HepG2 (cell line): ENCODE measurements around the gene ANKS1B. TPM values are rescaled to one million over a fixed set of nuclear protein-coding genes. Genes with fewer than 3 reads are reported as not detected.

ENCODE experiments used
- ATAC-seq: fragments of 200-7000 bp; cut with Tn5 transposase; 3 replicates; pipeline ENCODE4 v1.9.1; 2020; ENCODE audit warnings: mild to moderate bottlenecking, moderate library complexity
- BruUV-seq: library from RNA; stranded (reverse); fragments of 400-500 nt; replicated peaks from 2 replicates; lab custom pipeline; 2021; lab: Mats Ljungman, UMichigan
- CTCF ChIA-PET: fragments of 300-600 bp; formaldehyde crosslinking; extraction: SDS; loops from one replicate; lab custom pipeline; 2021; ENCODE audit warnings: low total read pairs, inconsistent platforms, low intra/inter-chr PET ratio; lab: Yijun Ruan, JAX
- POLR2A ChIA-PET: fragments of 350-600 bp; sonication (Branson Sonifier 250); formaldehyde crosslinking; loops from one replicate; lab custom pipeline; 2020; ENCODE audit warnings: antibody characterized with exemption, inconsistent platforms; lab: Yijun Ruan, JAX
- DNase-seq: peaks from one replicate; pipeline ENCODE4 v3.0.0-alpha.2; 2015; ENCODE audit warnings: low spot score
- FAIRE-seq: peaks from 3 replicates; lab custom pipeline; 2011; peaks lifted over from hg19 to GRCh38; lab: Jason Lieb, UNC
- H2AFZ ChIP-seq: one replicate; pipeline ENCODE4 v1.6.1; 2011; ENCODE audit warnings: low read length, inconsistent platforms
- H3K27ac ChIP-seq: fragments of 300-600 bp; 3 replicates; pipeline ENCODE4 v1.8.0; 2011; ENCODE audit warnings: mixed run types, mild to moderate bottlenecking, mixed read lengths, low read length, inconsistent platforms; ENCODE audit not compliant: insufficient read depth; ENCODE audit errors: extremely low read length
- H3K27me3 ChIP-seq, 2 experiments: fragments of 200-600 bp in 1 of 2; 2 replicates in 1 of 2; 3 replicates in 1 of 2; pipeline versions ENCODE4 v1.6.0 to v1.8.0; 2011; ENCODE audit warnings: low read length in 2 of 2, mild to moderate bottlenecking in 2 of 2, moderate library complexity in 2 of 2, inconsistent platforms in 1 of 2; ENCODE audit not compliant: insufficient read depth in 2 of 2, control insufficient read depth in 1 of 2
- H3K36me3 ChIP-seq, 2 experiments: fragments of 200-600 bp in 1 of 2; replicated peaks in 1 of 2; 2 replicates in 1 of 2; 3 replicates in 1 of 2; pipeline versions ENCODE4 v1.5.1 to v1.8.0; 2011; ENCODE audit warnings: low read length in 2 of 2, inconsistent platforms in 1 of 2; ENCODE audit not compliant: insufficient read depth in 2 of 2, control insufficient read depth in 1 of 2
- H3K4me1 ChIP-seq: 2 replicates; pipeline ENCODE4 v1.5.1; 2012; ENCODE audit warnings: low read length, inconsistent platforms; ENCODE audit not compliant: insufficient read depth
- H3K4me2 ChIP-seq: 2 replicates; pipeline ENCODE4 v1.6.0; 2011; ENCODE audit warnings: low read depth, low read length, inconsistent platforms
- H3K4me3 ChIP-seq, 3 experiments: fragments of 200-600 bp in 1 of 3; sonication (generic), shearing (Covaris generic) in 1 of 3; replicated peaks in 1 of 3; 2 replicates each; pipeline ENCODE4 v1.5.1; 2011 to 2016; ENCODE audit warnings: low read length in 3 of 3, inconsistent platforms in 2 of 3, low read depth in 2 of 3, mild to moderate bottlenecking in 2 of 3, control low read depth in 1 of 3, mixed read lengths in 1 of 3; ENCODE audit not compliant: insufficient read depth in 1 of 3
- H3K79me2 ChIP-seq: one replicate; pipeline ENCODE4 v1.6.1; 2011; ENCODE audit warnings: low read length, inconsistent platforms; ENCODE audit not compliant: insufficient read depth
- H3K9ac ChIP-seq: 2 replicates; pipeline ENCODE4 v1.6.0; 2011; ENCODE audit warnings: mild to moderate bottlenecking, low read depth, low read length, inconsistent platforms; ENCODE audit not compliant: insufficient read depth
- H3K9me3 ChIP-seq: 2 replicates; pipeline ENCODE4 v1.5.1; 2012; ENCODE audit warnings: mild to moderate bottlenecking, low read length
- H4K20me1 ChIP-seq: 2 replicates; pipeline ENCODE4 v1.6.0; 2011; ENCODE audit warnings: inconsistent platforms, mild to moderate bottlenecking, low read length, moderate library complexity; ENCODE audit not compliant: insufficient read depth
- CBFB ChIP-seq: sonication (generic); formaldehyde crosslinking; IDR thresholded peaks from 2 replicates; pipeline ENCODE4 v1.4.0; 2020; ENCODE audit warnings: missing genetic modification reagents
- CCDC6 ChIP-seq: sonication (generic); formaldehyde crosslinking; IDR thresholded peaks from 2 replicates; pipeline ENCODE4 v1.8.1; 2022; ENCODE audit warnings: mild to moderate bottlenecking, missing genetic modification reagents, moderate library complexity
- ELF1 ChIP-seq: sonication (generic); formaldehyde crosslinking; IDR thresholded peaks from 2 replicates; pipeline ENCODE4 v1.4.0; 2020; ENCODE audit warnings: missing genetic modification reagents
- NCOA2 ChIP-seq: sonication (generic); formaldehyde crosslinking; IDR thresholded peaks from 2 replicates; pipeline ENCODE4 v1.8.0; 2022; ENCODE audit warnings: inconsistent platforms
- TAF15 ChIP-seq: fragments of 200-400 bp; formaldehyde crosslinking; IDR thresholded peaks from one replicate; pipeline ENCODE4 v1.6.1; 2018; ENCODE audit warnings: mild to moderate bottlenecking, low read depth, low read length; ENCODE audit not compliant: poor library complexity, severe bottlenecking
- TCF7 ChIP-seq: sonication (generic); IDR thresholded peaks from 2 replicates; pipeline ENCODE4 v1.6.1; 2016; ENCODE audit warnings: antibody characterized with exemption, low read depth
- ZNF224 ChIP-seq: sonication (generic); formaldehyde crosslinking; IDR thresholded peaks from 2 replicates; pipeline ENCODE4 v1.5.0; 2020; ENCODE audit warnings: mild to moderate bottlenecking, missing genetic modification reagents
- ZNF337 ChIP-seq: sonication (generic); formaldehyde crosslinking; IDR thresholded peaks from 2 replicates; pipeline ENCODE4 v1.5.1; 2020; ENCODE audit warnings: missing genetic modification reagents, low read depth, mild to moderate bottlenecking, borderline replicate concordance
- ZNF557 ChIP-seq: sonication (generic); formaldehyde crosslinking; IDR thresholded peaks from 2 replicates; pipeline ENCODE4 v1.4.0; 2020; ENCODE audit warnings: missing genetic modification reagents
- ZNF788 ChIP-seq: sonication (generic); formaldehyde crosslinking; IDR thresholded peaks from 2 replicates; pipeline ENCODE4 v1.5.0; 2020; ENCODE audit warnings: mild to moderate bottlenecking, missing genetic modification reagents, borderline replicate concordance
- WGBS: methylation state at CpG from one replicate; pipeline ENCODE4 v1.1.6; 2017; ENCODE audit warnings: low lambda C conversion rate; 5-methylcytosine and 5-hydroxymethylcytosine counted together
- in situ Hi-C: cut with HindIII; loops from 2 replicates; pipeline ENCODE4 v1.10.0; 2017; ENCODE audit warnings: low pct_unique_long_range_greater_than_20kb; ENCODE audit not compliant: extremely low pct_ligation_motif_present
- intact Hi-C: fragments of 100-400 bp; cut with micrococcal nuclease; formaldehyde crosslinking; loops from one replicate; pipeline ENCODE4 v1.10.0; 2022; ENCODE audit not compliant: unreplicated experiment
- polyA plus RNA-seq, 8 experiments: library from polyadenylated mRNA; depleted of rRNA in 3 of 8; stranded (reverse) in 7 of 8; unstranded in 1 of 8; fragments of >200 nt; fragmentation: Illumina TruSeq in 4 of 8; extraction: Trizol in 4 of 8; gene quantifications; 2 replicates each; pipeline versions ENCODE4 v1.2.1 to v1.2.3, GENCODE V29; 2011 to 2016; ENCODE audit warnings: low read depth in 4 of 8, missing spikeins in 1 of 8, mixed read lengths in 1 of 8; ENCODE audit not compliant: insufficient read depth in 1 of 8
- total RNA-seq, 5 experiments: library from RNA; depleted of rRNA; stranded (reverse); fragments of >200 nt; fragmentation: Illumina TruSeq; extraction: Trizol; gene quantifications; 2 replicates each; pipeline ENCODE4 v1.2.3, GENCODE V29; 2016; ENCODE audit warnings: low read depth in 1 of 5
- TF ChIP-seq, protein P1 (sequence below): sonication (generic); formaldehyde crosslinking; IDR thresholded peaks from 2 replicates; pipeline ENCODE4 v1.4.0; 2020; ENCODE audit warnings: missing genetic modification reagents, mild to moderate bottlenecking, borderline replicate concordance
- TF ChIP-seq, protein P2 (sequence below): sonication (generic); formaldehyde crosslinking; IDR thresholded peaks from 2 replicates; pipeline ENCODE4 v1.4.0; 2020; ENCODE audit warnings: missing genetic modification reagents, low read depth, mild to moderate bottlenecking, borderline replicate concordance
- TF ChIP-seq, protein P3 (sequence below): sonication (generic); formaldehyde crosslinking; conservative IDR thresholded peaks from 2 replicates; pipeline ENCODE4 v1.4.0; 2020; ENCODE audit warnings: missing genetic modification reagents
- TF ChIP-seq, protein P4 (sequence below): sonication (generic); formaldehyde crosslinking; IDR thresholded peaks from 2 replicates; pipeline ENCODE4 v1.4.0; 2020; ENCODE audit warnings: missing genetic modification reagents
- TF ChIP-seq, protein P5 (sequence below): IDR thresholded peaks from 2 replicates; pipeline ENCODE4 v1.6.1; 2016; ENCODE audit warnings: missing compliant biosample characterization, missing genetic modification reagents, borderline replicate concordance

Gene ANKS1B
- total and polyA plus RNA-seq, 2 of the 13 experiments (the other 11 are each of a cell fraction or from before 2014, with no cell fraction given) = 0.15 TPM; not detected in 1

DNA sequence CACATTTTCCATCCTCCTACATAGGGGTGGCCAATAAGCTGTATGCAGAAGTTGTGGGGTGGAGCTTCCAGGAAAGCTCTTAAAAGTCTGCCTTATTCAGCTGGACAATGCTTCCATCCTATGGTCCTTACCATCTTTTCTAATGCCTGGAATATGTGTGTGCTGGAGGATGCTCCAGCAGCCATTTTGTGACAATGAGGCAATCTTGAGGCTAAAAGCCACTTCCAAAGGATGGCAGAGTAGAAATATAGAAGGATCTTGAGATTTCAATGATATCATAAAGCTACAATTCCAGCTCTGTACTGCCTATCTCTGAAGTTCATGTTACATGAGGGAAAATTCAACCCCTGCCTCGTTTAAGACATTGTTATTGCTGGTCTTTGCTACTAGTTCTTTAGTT, 1244.0 kb downstream of the ANKS1B start:
- Histone ChIP-seq H3K4me3 (no peak overlapping the region), H4K20me1 (no peaks in the 10 kb centered on the region), H3K9ac (no peak overlapping the region), H3K27me3 (peaks cover 4 to 15% of the 10 kb centered on the region in 2 experiments), H2AFZ (no peak overlapping the region), H3K4me2 (no peak overlapping the region), H3K36me3 (no peaks in the 10 kb centered on the region), H3K27ac (no peak overlapping the region), H3K9me3 (no peaks in the 10 kb centered on the region), H3K79me2 (no peaks in the 10 kb centered on the region), H3K4me1 (peaks cover 24% of the 10 kb centered on the region)
- in situ Hi-C loops = no loop called here
- no peak for TF ChIP-seq TAF15
- TF ChIP-seq, protein P1, sequence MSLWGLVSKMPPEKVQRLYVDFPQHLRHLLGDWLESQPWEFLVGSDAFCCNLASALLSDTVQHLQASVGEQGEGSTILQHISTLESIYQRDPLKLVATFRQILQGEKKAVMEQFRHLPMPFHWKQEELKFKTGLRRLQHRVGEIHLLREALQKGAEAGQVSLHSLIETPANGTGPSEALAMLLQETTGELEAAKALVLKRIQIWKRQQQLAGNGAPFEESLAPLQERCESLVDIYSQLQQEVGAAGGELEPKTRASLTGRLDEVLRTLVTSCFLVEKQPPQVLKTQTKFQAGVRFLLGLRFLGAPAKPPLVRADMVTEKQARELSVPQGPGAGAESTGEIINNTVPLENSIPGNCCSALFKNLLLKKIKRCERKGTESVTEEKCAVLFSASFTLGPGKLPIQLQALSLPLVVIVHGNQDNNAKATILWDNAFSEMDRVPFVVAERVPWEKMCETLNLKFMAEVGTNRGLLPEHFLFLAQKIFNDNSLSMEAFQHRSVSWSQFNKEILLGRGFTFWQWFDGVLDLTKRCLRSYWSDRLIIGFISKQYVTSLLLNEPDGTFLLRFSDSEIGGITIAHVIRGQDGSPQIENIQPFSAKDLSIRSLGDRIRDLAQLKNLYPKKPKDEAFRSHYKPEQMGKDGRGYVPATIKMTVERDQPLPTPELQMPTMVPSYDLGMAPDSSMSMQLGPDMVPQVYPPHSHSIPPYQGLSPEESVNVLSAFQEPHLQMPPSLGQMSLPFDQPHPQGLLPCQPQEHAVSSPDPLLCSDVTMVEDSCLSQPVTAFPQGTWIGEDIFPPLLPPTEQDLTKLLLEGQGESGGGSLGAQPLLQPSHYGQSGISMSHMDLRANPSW (CRISPR knock-in tag) = no peak
- TF ChIP-seq ZNF224 (CRISPR knock-in tag) = no peak
- TF ChIP-seq, protein P2, sequence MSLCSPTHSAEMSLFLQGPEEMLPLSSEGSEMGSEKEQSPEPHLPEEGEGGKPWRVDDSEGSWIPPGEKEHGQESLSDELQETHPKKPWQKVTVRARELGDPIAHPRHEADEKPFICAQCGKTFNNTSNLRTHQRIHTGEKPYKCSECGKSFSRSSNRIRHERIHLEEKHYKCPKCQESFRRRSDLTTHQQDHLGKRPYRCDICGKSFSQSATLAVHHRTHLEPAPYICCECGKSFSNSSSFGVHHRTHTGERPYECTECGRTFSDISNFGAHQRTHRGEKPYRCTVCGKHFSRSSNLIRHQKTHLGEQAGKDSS (CRISPR knock-in tag) = no peak
- no peak for TF ChIP-seq CBFB (CRISPR knock-in tag)
- TF ChIP-seq, protein P3, sequence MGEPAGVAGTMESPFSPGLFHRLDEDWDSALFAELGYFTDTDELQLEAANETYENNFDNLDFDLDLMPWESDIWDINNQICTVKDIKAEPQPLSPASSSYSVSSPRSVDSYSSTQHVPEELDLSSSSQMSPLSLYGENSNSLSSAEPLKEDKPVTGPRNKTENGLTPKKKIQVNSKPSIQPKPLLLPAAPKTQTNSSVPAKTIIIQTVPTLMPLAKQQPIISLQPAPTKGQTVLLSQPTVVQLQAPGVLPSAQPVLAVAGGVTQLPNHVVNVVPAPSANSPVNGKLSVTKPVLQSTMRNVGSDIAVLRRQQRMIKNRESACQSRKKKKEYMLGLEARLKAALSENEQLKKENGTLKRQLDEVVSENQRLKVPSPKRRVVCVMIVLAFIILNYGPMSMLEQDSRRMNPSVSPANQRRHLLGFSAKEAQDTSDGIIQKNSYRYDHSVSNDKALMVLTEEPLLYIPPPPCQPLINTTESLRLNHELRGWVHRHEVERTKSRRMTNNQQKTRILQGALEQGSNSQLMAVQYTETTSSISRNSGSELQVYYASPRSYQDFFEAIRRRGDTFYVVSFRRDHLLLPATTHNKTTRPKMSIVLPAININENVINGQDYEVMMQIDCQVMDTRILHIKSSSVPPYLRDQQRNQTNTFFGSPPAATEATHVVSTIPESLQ (CRISPR knock-in tag) = no peak
- no peak for TF ChIP-seq TCF7
- TF ChIP-seq ELF1 (CRISPR knock-in tag) = no peak
- no peak for TF ChIP-seq CCDC6
- TF ChIP-seq ZNF788 (CRISPR knock-in tag) = no peak
- TF ChIP-seq NCOA2 = no peak
- TF ChIP-seq ZNF557 (CRISPR knock-in tag) = no peak
- no peak for TF ChIP-seq ZNF337
- TF ChIP-seq, protein P4, sequence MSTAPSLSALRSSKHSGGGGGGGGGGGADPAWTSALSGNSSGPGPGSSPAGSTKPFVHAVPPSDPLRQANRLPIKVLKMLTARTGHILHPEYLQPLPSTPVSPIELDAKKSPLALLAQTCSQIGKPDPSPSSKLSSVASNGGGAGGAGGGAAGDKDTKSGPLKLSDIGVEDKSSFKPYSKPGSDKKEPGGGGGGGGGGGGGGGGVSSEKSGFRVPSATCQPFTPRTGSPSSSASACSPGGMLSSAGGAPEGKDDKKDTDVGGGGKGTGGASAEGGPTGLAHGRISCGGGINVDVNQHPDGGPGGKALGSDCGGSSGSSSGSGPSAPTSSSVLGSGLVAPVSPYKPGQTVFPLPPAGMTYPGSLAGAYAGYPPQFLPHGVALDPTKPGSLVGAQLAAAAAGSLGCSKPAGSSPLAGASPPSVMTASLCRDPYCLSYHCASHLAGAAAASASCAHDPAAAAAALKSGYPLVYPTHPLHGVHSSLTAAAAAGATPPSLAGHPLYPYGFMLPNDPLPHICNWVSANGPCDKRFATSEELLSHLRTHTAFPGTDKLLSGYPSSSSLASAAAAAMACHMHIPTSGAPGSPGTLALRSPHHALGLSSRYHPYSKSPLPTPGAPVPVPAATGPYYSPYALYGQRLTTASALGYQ (CRISPR knock-in tag) = no peak
- TF ChIP-seq, protein P5, sequence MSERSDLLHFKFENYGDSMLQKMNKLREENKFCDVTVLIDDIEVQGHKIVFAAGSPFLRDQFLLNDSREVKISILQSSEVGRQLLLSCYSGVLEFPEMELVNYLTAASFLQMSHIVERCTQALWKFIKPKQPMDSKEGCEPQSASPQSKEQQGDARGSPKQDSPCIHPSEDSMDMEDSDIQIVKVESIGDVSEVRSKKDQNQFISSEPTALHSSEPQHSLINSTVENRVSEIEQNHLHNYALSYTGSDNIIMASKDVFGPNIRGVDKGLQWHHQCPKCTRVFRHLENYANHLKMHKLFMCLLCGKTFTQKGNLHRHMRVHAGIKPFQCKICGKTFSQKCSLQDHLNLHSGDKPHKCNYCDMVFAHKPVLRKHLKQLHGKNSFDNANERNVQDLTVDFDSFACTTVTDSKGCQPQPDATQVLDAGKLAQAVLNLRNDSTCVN (CRISPR knock-in tag) = no peak
- FAIRE-seq (no peak), ATAC-seq (no peak), DNase-seq (no peak)
- BruUV-seq = no TSS peak
- 0% methylated on average over 1 of the region's 1 CpG for WGBS
- intact Hi-C loops = loop anchor here (5.0 kb wide), 1 partner anchor 257 kb away; no protein-coding TSS in a partner anchor
- CTCF ChIA-PET = no interaction called here
- POLR2A ChIA-PET = no interaction called here
